MM.1S (cell line): ENCODE data around the gene TDRD5.

Source experiments
- DNase-seq: peaks from one replicate; pipeline ENCODE4 v3.0.0-alpha.2; 2015
- H2AFZ ChIP-seq: fragments of 300-600 bp; sonication (generic); 2 replicates; pipeline ENCODE4 v1.6.0; 2016; ENCODE audit warnings: antibody characterized with exemption, low read length
- H3F3A ChIP-seq: fragments of 300-600 bp; sonication (generic); 2 replicates; pipeline ENCODE4 v1.6.1; 2016; ENCODE audit warnings: mild to moderate bottlenecking, antibody characterized with exemption, low read length, moderate library complexity, mixed read lengths; ENCODE audit not compliant: insufficient read depth
- H3K27ac ChIP-seq: fragments of 300-600 bp; sonication (generic); 2 replicates; pipeline ENCODE4 v1.5.1; 2016; ENCODE audit warnings: mild to moderate bottlenecking, low read length
- H3K27me3 ChIP-seq: fragments of 300-600 bp; sonication (generic); replicated peaks from 2 replicates; pipeline ENCODE4 v1.6.0; 2016; ENCODE audit warnings: low read length; ENCODE audit not compliant: insufficient read depth
- H3K36me3 ChIP-seq: fragments of 300-600 bp; sonication (generic); replicated peaks from 2 replicates; pipeline ENCODE4 v1.6.1; 2016; ENCODE audit warnings: mild to moderate bottlenecking, low read length, mixed read lengths; ENCODE audit not compliant: insufficient read depth
- H3K4me1 ChIP-seq: fragments of 300-600 bp; sonication (generic); 2 replicates; pipeline ENCODE4 v1.6.1; 2016; ENCODE audit warnings: low read length, mixed read lengths
- H3K4me2 ChIP-seq: fragments of 300-600 bp; sonication (generic); 2 replicates; pipeline ENCODE4 v1.6.0; 2016; ENCODE audit warnings: low read depth, low read length
- H3K4me3 ChIP-seq: fragments of 300-600 bp; sonication (generic); 2 replicates; pipeline ENCODE4 v1.5.1; 2016; ENCODE audit warnings: low read length, mixed read lengths
- H3K79me2 ChIP-seq: fragments of 300-600 bp; sonication (generic); 2 replicates; pipeline ENCODE4 v1.6.1; 2016; ENCODE audit warnings: mixed run types, low read length, mixed read lengths
- H3K9ac ChIP-seq: fragments of 300-600 bp; sonication (generic); 2 replicates; pipeline ENCODE4 v1.6.1; 2016; ENCODE audit warnings: low read length, mixed read lengths
- H3K9me2 ChIP-seq: fragments of 300-600 bp; sonication (generic); replicated peaks from 2 replicates; pipeline ENCODE4 v1.6.1; 2016; ENCODE audit warnings: mild to moderate bottlenecking, low read length, mixed read lengths; ENCODE audit not compliant: insufficient read depth
- H3K9me3 ChIP-seq: fragments of 300-600 bp; sonication (generic); replicated peaks from 2 replicates; pipeline ENCODE4 v1.6.1; 2016; ENCODE audit warnings: mild to moderate bottlenecking, low read length, mixed read lengths; ENCODE audit not compliant: insufficient read depth
- H4K20me1 ChIP-seq: fragments of 300-600 bp; sonication (generic); 2 replicates; pipeline ENCODE4 v1.6.1; 2016; ENCODE audit warnings: mild to moderate bottlenecking, low read length, moderate library complexity, mixed read lengths; ENCODE audit not compliant: insufficient read depth
- CTCF ChIP-seq: fragments of 300-600 bp; sonication (generic); IDR thresholded peaks from 2 replicates; pipeline ENCODE4 v1.5.1; 2016; ENCODE audit warnings: antibody characterized with exemption, low read length, mixed read lengths
- EZH2 ChIP-seq: fragments of 300-600 bp; sonication (generic); optimal IDR thresholded peaks from 2 replicates; pipeline ENCODE3; 2017; ENCODE audit warnings: low read depth, mild to moderate bottlenecking, antibody characterized with exemption, low read length, mixed read lengths
- EZH2phosphoT487 ChIP-seq: fragments of 300-600 bp; sonication (generic); IDR thresholded peaks from 2 replicates; pipeline ENCODE4 v1.6.1; 2018; ENCODE audit warnings: antibody characterized with exemption, low read length

TDRD5 gene

GRCh38 chr1:179729881-179730280 is 138.2 kb downstream of the TDRD5 start:
- no peak for TF ChIP-seq CTCF
- no peak for TF ChIP-seq EZH2
- no peak for TF ChIP-seq EZH2phosphoT487
- Histone ChIP-seq H4K20me1 (no peaks in the 10 kb centered on the region), H3K4me3 (no peak overlapping the region), H3K9ac (no peak overlapping the region), H3K27me3 (no peaks in the 10 kb centered on the region), H3K36me3 (no peaks in the 10 kb centered on the region), H3K4me1 (no peaks in the 10 kb centered on the region), H3K9me2 (no peaks in the 10 kb centered on the region), H3K27ac (no peak overlapping the region), H3F3A (no peaks in the 10 kb centered on the region), H3K79me2 (no peaks in the 10 kb centered on the region), H3K4me2 (no peak overlapping the region), H3K9me3 (no peaks in the 10 kb centered on the region), H2AFZ (no peak overlapping the region)
- DNase-seq: no peak

- no peak for TF ChIP-seq CTCF
- no peak for TF ChIP-seq EZH2
- TF ChIP-seq EZH2phosphoT487: no peak
- Histone ChIP-seq H3K4me3 (no peak overlapping the region), H3K9ac (no peak overlapping the region), H3K27ac (no peak overlapping the region), H3K79me2 (no peaks in the 10 kb centered on the region), H2AFZ (no peak overlapping the region), H3K9me3 (no peaks in the 10 kb centered on the region), H3K4me2 (no peak overlapping the region), H3K36me3 (no peaks in the 10 kb centered on the region), H3K4me1 (no peaks in the 10 kb centered on the region), H3K9me2 (no peaks in the 10 kb centered on the region), H4K20me1 (no peaks in the 10 kb centered on the region), H3F3A (no peaks in the 10 kb centered on the region), H3K27me3 (no peaks in the 10 kb centered on the region)
- DNase-seq: no peak
Measured at GRCh38 chr1:179731643-179732042, 140.0 kb downstream of the TDRD5 start.
